Activated naive CD4-positive, alpha-beta T cell (primary cell): ENCODE data around the gene GNA15.
"Not testable (repeated sequence)": the region's sequence is repeated elsewhere in the genome, so short reads cannot be mapped to it uniquely, and the experiment has no call there.

Experiments used
- DNase-seq, 4 experiments: peaks; one replicate each; lab custom pipeline; 2025; lab: John Stamatoyannopoulos, UW

The GNA15 gene

GRCh38 chr19:3135961-3136683 lies at the start of gene GNA15:
Gene GNA15, plus strand, starts transcription at chr19:3136033. Its CDS starts 418 bp downstream, at chr19:3136451.
- no peak for DNase-seq

- DNase-seq = no peak
Observed at GRCh38 chr19:3087769-3088168, 48.1 kb upstream of the GNA15 start.

- DNase-seq = not testable (repeated sequence)
Observed at GRCh38 chr19:3089299-3089855, 46.5 kb upstream of the GNA15 start.

GRCh38 chr19:3094601-3095440 lies 41.0 kb upstream of the GNA15 start:
- DNase-seq = peak in 1 of 4 experiments; percentile 19

- DNase-seq = peak in 3 of 4 experiments; percentile 16 to 72 (median 47)
Observed at GRCh38 chr19:3095441-3096191, 40.2 kb upstream of the GNA15 start.

- no peak for DNase-seq
Observed at GRCh38 chr19:3096267-3096901, 39.4 kb upstream of the GNA15 start.

- DNase-seq = no peak
Observed at GRCh38 chr19:3096902-3097326, 38.9 kb upstream of the GNA15 start.

- no peak for DNase-seq
Observed at GRCh38 chr19:3097442-3097871, 38.4 kb upstream of the GNA15 start.

GRCh38 chr19:3098141-3098514 lies 37.7 kb upstream of the GNA15 start:
- no peak for DNase-seq

- DNase-seq = no peak
Observed at GRCh38 chr19:3098515-3099346, 37.1 kb upstream of the GNA15 start.

GRCh38 chr19:3099347-3100145 lies 36.3 kb upstream of the GNA15 start:
- no peak for DNase-seq

GRCh38 chr19:3100331-3100730 lies 35.5 kb upstream of the GNA15 start:
- no peak for DNase-seq

- no peak for DNase-seq
Observed at GRCh38 chr19:3100747-3101730, 34.8 kb upstream of the GNA15 start.

GRCh38 chr19:3102239-3103140 lies 33.3 kb upstream of the GNA15 start:
- DNase-seq = no peak

- no peak for DNase-seq
Observed at GRCh38 chr19:3104708-3104983, 31.2 kb upstream of the GNA15 start.

GRCh38 chr19:3105641-3106508 lies 30.0 kb upstream of the GNA15 start:
- no peak for DNase-seq
